Smooth muscle cell (in vitro differentiated cells): ENCODE results near the gene LRRFIP2. TPM values are rescaled to one million over a fixed set of nuclear protein-coding genes. Genes with fewer than 3 reads are reported as not detected.

Source experiments
- DNase-seq: peaks from one replicate; lab custom pipeline; 2025; ENCODE audit not compliant: unreplicated experiment; lab: John Stamatoyannopoulos, UW
- H2AFZ ChIP-seq: fragments of 200-600 bp; sonication (generic); 2 replicates; pipeline ENCODE4 v1.6.0; 2016; ENCODE audit warnings: antibody characterized with exemption, low read depth, mild to moderate bottlenecking
- H3F3A ChIP-seq: fragments of 200-600 bp; sonication (generic); 2 replicates; pipeline ENCODE4 v1.6.0; 2017; ENCODE audit warnings: antibody characterized with exemption, low read depth
- H3K27ac ChIP-seq: fragments of 200-600 bp; sonication (generic); 2 replicates; pipeline ENCODE4 v1.5.1; 2016; ENCODE audit warnings: low read depth, mild to moderate bottlenecking
- H3K27me3 ChIP-seq: fragments of 200-600 bp; sonication (generic); 2 replicates; pipeline ENCODE4 v1.6.1; 2016; ENCODE audit warnings: low read depth, mild to moderate bottlenecking
- H3K36me3 ChIP-seq: fragments of 200-600 bp; sonication (generic); 2 replicates; pipeline ENCODE4 v1.5.1; 2016; ENCODE audit warnings: low read depth
- H3K4me1 ChIP-seq: fragments of 200-600 bp; sonication (generic); 2 replicates; pipeline ENCODE4 v1.5.1; 2016; ENCODE audit warnings: low read depth
- H3K4me2 ChIP-seq: fragments of 200-600 bp; sonication (generic); 2 replicates; pipeline ENCODE4 v1.6.0; 2016; ENCODE audit warnings: mild to moderate bottlenecking
- H3K4me3 ChIP-seq: fragments of 200-600 bp; sonication (generic); 2 replicates; pipeline ENCODE4 v1.5.1; 2016; ENCODE audit warnings: mild to moderate bottlenecking
- H3K79me2 ChIP-seq: fragments of 200-600 bp; sonication (generic); 2 replicates; pipeline ENCODE4 v1.6.0; 2016; ENCODE audit warnings: low read depth, mild to moderate bottlenecking
- H3K9ac ChIP-seq: fragments of 200-600 bp; sonication (generic); 2 replicates; pipeline ENCODE4 v1.6.0; 2016; ENCODE audit warnings: low read depth
- H3K9me3 ChIP-seq: fragments of 200-600 bp; sonication (generic); replicated peaks from 2 replicates; pipeline ENCODE4 v1.5.1; 2016; ENCODE audit warnings: low read depth
- H4K20me1 ChIP-seq: fragments of 200-600 bp; sonication (generic); 2 replicates; pipeline ENCODE4 v1.6.0; 2016; ENCODE audit warnings: low read depth
- WGBS: methylation state at CpG from one replicate; pipeline ENCODE4 v1.1.7; 2016; ENCODE audit warnings: low lambda C conversion rate; 5-methylcytosine and 5-hydroxymethylcytosine counted together
- polyA plus RNA-seq: library from polyadenylated mRNA; unstranded; fragments of >200 nt; fragmentation: Nextera tagmentation; extraction: Ambion mirVana; gene quantifications from 2 replicates; pipeline ENCODE4 v1.2.1, GENCODE V29; 2016
- total RNA-seq: library from RNA; depleted of rRNA; stranded (reverse); fragments of >200 nt; gene quantifications from 2 replicates; pipeline ENCODE4 v1.2.3, GENCODE V29; 2014
- TF ChIP-seq, protein P1 (sequence below): fragments of 200-600 bp; sonication (generic); IDR thresholded peaks from 2 replicates; pipeline ENCODE4 v1.5.1; 2017; ENCODE audit warnings: borderline replicate concordance, mild to moderate bottlenecking, antibody characterized with exemption; ENCODE audit not compliant: insufficient read depth, poor library complexity, severe bottlenecking

The LRRFIP2 gene
- total and polyA plus RNA-seq, 2 experiments from 2014 or later = 25.6 to 34.6 TPM

DNA sequence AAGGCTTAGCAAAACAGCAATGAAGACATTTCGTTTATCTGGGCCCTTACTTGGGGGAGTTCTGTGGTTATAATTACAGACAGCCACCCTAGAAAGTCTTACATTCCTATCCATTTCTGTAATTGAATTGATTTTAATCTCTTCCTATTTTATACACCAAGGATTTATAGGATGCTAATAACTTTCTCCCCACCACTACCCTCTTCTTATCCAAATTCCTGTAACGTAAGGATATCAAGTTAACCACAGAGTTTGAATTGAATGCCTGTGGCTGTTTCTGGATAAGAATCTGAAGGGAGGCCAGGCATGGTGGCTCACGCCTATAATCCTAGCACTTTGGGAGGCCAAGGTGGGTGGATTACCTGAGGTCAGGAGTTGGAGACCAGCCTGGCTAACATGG is 102.5 kb downstream of the LRRFIP2 start:
- Histone ChIP-seq H3K4me2 (no peak overlapping the region), H3F3A (peaks cover 12% of the 10 kb centered on the region), H3K9me3 (no peaks in the 10 kb centered on the region), H4K20me1 (no peaks in the 10 kb centered on the region), H3K79me2 (no peaks in the 10 kb centered on the region), H3K4me1 (no peaks in the 10 kb centered on the region), H3K36me3 (no peaks in the 10 kb centered on the region), H3K4me3 (no peak overlapping the region), H3K9ac (no peak overlapping the region), H2AFZ (no peak overlapping the region), H3K27ac (peak overlapping the region; percentile 58), H3K27me3 (no peaks in the 10 kb centered on the region)
- 60% methylated on average over 3 of the region's 3 CpGs for WGBS
- TF ChIP-seq, protein P1, sequence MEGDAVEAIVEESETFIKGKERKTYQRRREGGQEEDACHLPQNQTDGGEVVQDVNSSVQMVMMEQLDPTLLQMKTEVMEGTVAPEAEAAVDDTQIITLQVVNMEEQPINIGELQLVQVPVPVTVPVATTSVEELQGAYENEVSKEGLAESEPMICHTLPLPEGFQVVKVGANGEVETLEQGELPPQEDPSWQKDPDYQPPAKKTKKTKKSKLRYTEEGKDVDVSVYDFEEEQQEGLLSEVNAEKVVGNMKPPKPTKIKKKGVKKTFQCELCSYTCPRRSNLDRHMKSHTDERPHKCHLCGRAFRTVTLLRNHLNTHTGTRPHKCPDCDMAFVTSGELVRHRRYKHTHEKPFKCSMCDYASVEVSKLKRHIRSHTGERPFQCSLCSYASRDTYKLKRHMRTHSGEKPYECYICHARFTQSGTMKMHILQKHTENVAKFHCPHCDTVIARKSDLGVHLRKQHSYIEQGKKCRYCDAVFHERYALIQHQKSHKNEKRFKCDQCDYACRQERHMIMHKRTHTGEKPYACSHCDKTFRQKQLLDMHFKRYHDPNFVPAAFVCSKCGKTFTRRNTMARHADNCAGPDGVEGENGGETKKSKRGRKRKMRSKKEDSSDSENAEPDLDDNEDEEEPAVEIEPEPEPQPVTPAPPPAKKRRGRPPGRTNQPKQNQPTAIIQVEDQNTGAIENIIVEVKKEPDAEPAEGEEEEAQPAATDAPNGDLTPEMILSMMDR = no peak
- no peak for DNase-seq

DNA sequence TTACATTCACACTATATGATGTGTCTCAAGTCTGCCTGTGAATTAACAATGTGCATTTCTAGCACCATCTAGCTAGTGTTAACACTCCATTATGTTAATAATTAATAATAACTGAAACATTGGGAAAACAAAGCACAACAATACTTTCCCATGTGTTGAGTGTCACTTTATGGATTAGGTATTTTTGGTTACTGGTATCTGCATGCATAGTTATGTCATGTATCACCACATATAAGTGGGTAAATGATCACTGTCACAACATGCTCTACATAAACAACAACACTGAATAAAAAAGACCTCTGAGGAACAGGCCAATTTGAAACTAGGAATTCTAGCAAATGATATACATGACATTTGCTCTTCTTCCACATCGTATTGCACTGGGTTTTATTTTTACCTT is 106.4 kb downstream of the LRRFIP2 start:
- no peak overlapping the region for H3K4me3 ChIP-seq

DNA sequence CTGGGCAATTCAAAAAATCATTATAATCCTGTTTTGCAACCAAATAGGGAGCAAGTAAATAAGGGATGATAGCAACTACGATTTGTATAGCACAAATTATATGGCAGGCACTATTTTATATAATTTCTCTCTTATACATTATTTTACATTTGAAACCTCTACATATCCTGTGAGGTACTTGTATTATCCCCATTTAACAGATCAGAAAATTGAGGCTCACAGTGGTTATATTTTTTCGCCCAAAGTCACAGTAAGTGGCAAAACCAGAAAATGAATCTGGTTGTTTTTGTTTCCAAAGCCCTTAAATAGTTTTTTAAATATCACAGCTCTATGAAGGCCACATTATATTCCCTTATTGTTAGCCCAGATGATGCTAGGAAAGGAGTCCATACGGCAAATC is 106.8 kb downstream of the LRRFIP2 start:
- no peaks in the 10 kb centered on the region for H3K9me3 ChIP-seq
- WGBS = 98% methylated on average over 3 of the region's 3 CpGs
- H3K36me3 ChIP-seq = peaks cover 9% of the 10 kb centered on the region
- no peak overlapping the region for H3K4me2 ChIP-seq
- H3F3A ChIP-seq = no peaks in the 10 kb centered on the region
- H3K4me3 ChIP-seq = no peak overlapping the region
- DNase-seq = no peak
- no peak overlapping the region for H2AFZ ChIP-seq
- no peaks in the 10 kb centered on the region for H4K20me1 ChIP-seq
- TF ChIP-seq, protein P1 = no peak
- H3K79me2 ChIP-seq = no peaks in the 10 kb centered on the region
- H3K27me3 ChIP-seq = no peaks in the 10 kb centered on the region
- H3K27ac ChIP-seq = no peak overlapping the region
- no peak overlapping the region for H3K9ac ChIP-seq
- H3K4me1 ChIP-seq = no peaks in the 10 kb centered on the region

More for the DNA sequence above, 106.4 kb downstream of the LRRFIP2 start:
- Histone ChIP-seq H2AFZ (no peak overlapping the region), H3K9me3 (no peaks in the 10 kb centered on the region), H3K27ac (no peak overlapping the region), H3K4me2 (no peak overlapping the region), H3K79me2 (no peaks in the 10 kb centered on the region), H4K20me1 (no peaks in the 10 kb centered on the region), H3K36me3 (peaks cover 8% of the 10 kb centered on the region), H3K4me1 (no peaks in the 10 kb centered on the region), H3K9ac (no peak overlapping the region), H3F3A (no peaks in the 10 kb centered on the region), H3K27me3 (no peaks in the 10 kb centered on the region)
- 96% methylated on average over 1 of the region's 1 CpG for WGBS
- TF ChIP-seq, protein P1 = no peak
- DNase-seq = no peak

DNA sequence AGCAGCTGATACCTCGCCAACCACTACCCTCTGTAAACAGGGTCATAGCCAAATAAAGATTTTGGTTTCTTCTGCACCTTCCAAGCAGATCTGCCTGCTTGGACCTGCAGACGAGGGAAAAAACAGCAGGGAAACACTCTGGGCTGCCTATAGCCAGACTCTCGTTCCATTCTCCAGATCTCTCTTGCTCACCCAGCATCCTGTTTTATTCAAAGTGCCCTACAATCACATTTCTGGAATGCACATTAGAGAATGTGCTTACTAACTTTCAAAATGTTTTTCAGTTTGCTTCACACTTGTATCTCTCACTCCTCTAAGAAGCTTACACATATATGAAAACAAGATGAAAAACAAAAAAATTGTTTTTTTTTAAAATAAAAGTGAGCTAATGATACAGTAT is 109.6 kb downstream of the LRRFIP2 start:
- no peaks in the 10 kb centered on the region for H3K79me2 ChIP-seq
- H3K27me3 ChIP-seq = no peaks in the 10 kb centered on the region
- H3K4me3 ChIP-seq = no peak overlapping the region
- 90% methylated on average over 3 of the region's 3 CpGs for WGBS
- H3K27ac ChIP-seq = no peak overlapping the region
- H3F3A ChIP-seq = no peaks in the 10 kb centered on the region
- H4K20me1 ChIP-seq = no peaks in the 10 kb centered on the region
- no peaks in the 10 kb centered on the region for H3K4me1 ChIP-seq
- peaks cover 9% of the 10 kb centered on the region for H3K36me3 ChIP-seq
- no peak overlapping the region for H3K4me2 ChIP-seq
- no peak overlapping the region for H3K9ac ChIP-seq
- no peaks in the 10 kb centered on the region for H3K9me3 ChIP-seq
- no peak overlapping the region for H2AFZ ChIP-seq
- no peak for DNase-seq
- TF ChIP-seq, protein P1 = no peak
